Sigmoid colon (tissue), 3 donors: ENCODE data around the gene COL4A2.

ENCODE experiments used
- CTCF ChIP-seq, 4 experiments: fragments of 450-650 bp in 3 of 4; fragments of 200-600 bp in 1 of 4; IDR thresholded peaks; one replicate each; pipeline ENCODE4 v1.5.1; 2016 to 2019; ENCODE audit warnings: antibody characterized with exemption in 4 of 4, mild to moderate bottlenecking in 3 of 4, moderate library complexity in 2 of 4
- POLR2A ChIP-seq, 2 donors: fragments of 450-650 bp; IDR thresholded peaks; one replicate each; pipeline ENCODE4 v1.6.1; 2016; ENCODE audit warnings: antibody characterized with exemption in 2 of 2, mild to moderate bottlenecking in 2 of 2, moderate library complexity in 2 of 2

GRCh38 chr13:110551284-110551683, 244.2 kb downstream of the COL4A2 start:
- TF ChIP-seq CTCF (IDR thresholded peaks at IDR 0.05), result no peak
- TF ChIP-seq POLR2A (IDR thresholded peaks at IDR 0.05), result no peak
